EL (cell line): ENCODE data around the gene LSAMP.
"Not testable (repeated sequence)": the region's sequence is repeated elsewhere in the genome, so short reads cannot be mapped to it uniquely, and the experiment has no call there.

Source experiments
- DNase-seq: peaks from one replicate; pipeline ENCODE4 v3.0.0-alpha.2; 2016

The LSAMP gene

DNA sequence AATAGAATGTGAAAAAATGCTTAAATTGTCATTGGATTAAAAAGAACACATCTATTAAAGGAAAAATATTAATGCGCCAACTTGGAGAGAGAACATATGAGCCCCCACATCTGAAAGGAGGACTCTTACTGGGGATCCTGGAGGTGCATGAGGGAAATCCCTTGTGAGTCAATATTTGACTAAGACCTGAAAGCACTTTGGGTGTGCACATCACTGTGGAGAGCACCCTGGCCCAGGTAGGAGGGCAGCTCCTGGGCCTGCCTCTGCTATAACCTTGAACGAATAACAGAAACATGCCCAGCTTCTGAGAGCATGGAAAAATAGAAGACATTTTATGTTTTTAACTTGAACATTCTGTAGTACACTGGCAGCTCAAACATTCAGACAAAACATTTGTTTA is 622.2 kb downstream of the LSAMP start:
- no peak for DNase-seq

DNA sequence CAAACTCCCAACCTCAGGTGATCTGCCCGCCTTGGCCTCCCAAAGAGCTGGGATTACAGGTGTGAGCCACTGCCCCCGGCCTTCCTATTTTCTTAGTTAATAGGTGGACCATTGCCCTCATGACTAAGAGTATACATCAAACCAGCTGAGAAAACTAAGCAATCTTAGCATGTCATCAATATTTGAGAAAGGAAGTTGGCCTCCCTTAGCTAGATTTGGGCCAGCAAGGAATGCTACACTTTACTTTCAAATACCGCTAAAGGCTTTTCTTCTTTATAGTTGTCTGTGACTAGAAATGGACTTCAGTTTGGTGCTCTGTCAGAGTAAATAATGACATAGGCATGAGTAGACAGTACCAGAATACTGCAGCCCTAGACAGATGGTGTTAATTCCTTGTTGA is 622.7 kb downstream of the LSAMP start:
- no peak for DNase-seq

DNA sequence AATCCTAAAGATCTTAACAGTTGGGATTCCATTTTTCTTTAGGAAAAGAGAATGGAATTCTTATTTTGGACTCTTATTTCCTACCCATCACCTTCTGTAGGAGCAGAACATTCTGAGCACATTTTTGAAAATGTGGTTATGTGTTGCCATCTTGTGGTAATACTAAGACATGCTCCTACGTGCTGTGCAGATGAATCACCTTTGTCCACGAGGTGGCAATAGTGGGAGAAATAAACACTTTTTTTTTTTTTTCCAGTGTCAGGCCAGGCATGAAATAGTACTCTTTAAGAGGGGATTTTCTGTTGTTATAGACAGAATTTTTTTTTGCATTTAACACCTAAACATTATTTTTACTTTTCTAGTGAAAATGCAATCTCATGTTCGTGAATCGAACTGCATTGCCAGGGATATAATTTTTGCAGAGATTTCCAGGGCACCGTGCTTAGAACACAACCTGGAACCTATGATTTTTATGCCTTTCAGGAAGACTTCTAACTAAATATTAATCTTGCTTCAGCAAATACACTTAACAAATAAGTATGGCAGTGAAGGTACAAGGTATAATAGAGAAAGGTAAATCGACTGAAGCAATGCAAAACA is 625.4 kb downstream of the LSAMP start:
- DNase-seq = peak; percentile 82

DNA sequence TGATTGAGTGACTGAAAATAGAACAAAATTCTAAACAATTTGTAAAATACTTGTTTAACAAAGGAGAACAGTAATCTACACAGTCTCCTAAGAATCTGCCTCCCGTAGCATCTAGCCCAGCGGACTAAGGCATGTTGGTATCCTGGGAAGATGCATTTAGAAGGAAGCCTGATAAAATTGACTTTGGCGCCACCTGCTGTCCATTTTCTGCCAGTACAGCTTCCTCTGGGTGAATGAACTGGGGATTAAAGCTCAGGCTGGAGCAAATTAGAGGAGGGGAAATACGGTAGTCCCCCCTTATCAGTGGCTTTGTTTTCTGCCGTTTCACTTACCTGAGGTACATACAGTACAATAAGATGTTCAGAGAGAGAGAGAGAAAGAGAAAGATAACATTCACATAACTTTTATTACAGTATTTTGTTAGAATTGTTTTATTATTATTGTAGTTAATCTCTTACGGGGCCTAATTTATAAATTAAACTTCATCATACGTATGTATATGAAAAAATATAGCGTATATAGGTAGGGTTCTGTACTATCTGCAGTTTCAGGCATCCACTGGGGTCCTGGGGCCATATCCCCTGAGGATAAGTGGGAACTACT is 630.4 kb downstream of the LSAMP start:
- peak; percentile 79 for DNase-seq

DNA sequence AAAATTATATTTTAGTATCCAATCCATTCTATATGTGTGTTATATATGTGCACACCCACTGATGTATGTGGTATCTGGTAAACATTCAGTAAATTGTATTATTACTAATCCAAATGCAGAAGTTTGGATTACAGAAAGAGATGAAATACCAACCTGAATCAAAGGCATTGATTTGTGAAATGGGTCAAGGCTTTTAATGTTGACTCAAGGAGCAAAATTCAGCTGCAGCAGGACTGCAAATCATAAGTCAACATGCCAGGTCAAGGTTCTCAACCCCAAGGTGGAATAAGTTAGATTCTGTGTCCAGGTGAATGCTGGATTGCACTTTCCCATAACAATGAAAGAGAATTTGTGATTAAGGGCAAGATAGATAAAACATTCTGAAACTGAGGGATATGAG is 631.3 kb downstream of the LSAMP start:
- no peak for DNase-seq

DNA sequence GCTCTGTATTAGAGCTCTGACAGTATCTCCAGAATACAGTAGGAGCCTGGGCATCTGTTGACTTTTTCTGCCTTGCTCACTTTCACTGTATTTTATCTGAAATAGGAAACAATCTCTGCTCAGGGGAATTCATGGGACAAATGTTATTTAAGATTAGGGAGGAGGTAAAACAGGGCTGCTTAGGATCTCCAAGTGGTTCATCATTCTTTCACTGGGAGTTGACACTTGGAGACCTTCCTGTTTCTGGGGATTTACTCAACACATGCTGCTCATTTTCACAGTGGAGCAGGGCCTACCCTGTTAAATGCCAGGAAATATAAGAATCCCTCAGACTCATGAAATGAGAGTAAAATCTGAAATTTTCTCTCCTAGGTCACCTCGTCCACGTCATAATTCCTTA is 636.5 kb downstream of the LSAMP start:
- no peak for DNase-seq

DNA sequence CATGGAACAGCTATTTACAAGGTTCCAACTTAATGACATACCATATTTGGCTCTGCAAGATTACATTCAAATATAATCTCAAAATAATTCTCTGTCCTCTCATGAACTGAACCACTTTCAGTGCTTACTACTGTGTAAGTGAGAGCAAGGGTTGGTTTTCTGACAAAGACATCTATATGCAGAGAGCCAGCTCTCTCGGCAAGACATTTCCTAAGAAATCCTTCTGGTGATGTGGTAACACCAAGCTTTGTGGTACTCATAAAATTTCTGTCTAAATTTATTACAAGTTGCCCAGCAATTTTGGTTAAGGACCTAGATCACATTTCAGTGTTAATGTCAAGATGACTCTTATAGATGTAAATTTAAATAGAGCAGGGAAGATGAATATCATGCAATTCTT is 637.0 kb downstream of the LSAMP start:
- DNase-seq = no peak

DNA sequence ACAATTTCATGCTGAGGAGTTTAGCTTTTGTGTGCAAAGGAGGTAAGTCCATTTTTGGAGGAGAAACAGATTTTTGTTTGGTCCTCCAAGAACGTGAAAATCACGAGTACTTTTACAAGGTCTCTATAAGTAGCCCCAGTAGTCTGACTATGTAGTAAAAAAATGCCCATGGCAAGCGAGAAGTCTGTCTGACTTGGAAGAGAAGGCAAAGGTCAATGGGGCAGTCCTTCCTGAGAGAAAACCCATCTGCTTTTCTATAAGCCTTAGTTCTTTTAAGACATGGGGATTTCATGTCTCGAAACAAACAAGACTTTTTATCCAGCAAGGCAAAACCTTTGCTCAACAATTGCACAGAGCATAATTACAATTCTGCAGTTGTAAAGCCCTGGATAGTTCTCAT is 638.8 kb downstream of the LSAMP start:
- DNase-seq = peak; percentile 57

DNA sequence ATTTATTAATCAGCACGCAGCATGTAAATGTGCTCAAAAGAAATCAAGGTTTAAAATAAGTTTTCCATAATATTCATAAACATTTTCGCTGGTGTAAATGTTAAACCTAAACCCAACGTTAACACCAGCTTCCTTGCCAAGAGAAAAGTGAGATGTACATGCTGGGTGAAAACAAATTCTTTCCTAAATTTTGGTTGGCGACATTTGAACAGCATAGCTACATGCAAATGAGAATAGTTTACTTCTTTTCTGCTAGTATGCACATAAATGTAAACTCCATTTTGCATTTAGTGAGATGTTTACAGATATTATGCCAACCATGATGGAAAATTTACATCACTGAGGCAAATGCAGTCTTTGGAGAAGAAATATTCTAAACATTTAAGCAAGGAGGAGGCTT is 639.8 kb downstream of the LSAMP start:
- no peak for DNase-seq

DNA sequence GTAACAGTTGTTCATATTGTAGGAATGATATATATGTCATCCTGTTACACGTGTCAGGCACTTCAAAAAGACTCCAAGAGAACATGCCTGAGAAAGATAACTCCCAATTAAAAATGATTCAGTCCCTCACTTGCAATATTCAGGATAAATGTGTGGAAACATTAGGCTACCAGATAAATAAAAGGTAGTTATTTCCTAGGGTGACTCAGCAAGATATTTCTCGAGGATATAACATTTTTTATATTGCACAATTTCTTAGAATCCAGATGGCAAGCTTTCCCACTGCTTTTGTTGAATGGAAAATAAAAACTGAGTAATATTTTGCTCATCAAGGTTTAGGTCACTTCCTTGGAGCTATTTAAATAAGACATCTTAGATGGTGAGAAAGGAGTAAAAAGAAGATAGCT is 640.6 kb downstream of the LSAMP start:
- DNase-seq = peak; percentile 87

DNA sequence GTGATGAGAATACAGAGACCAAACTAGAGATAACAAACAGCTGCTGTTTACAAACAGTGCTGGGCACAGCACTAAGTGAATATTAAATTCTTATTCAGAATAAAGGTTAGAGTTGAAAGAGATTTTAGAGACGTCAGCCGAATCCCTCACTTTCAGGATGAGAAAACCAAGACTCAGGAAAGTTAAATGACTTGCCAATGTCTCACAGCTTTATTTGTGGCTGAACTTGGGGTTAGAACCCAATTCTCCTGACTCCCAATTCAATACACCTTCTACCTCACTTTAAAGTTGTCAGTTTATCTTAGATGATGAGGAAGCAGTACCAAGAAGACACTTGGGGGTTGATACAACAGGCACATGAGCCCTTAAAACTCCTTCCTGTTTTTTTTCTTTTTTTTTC is 641.1 kb downstream of the LSAMP start:
- no peak for DNase-seq

DNA sequence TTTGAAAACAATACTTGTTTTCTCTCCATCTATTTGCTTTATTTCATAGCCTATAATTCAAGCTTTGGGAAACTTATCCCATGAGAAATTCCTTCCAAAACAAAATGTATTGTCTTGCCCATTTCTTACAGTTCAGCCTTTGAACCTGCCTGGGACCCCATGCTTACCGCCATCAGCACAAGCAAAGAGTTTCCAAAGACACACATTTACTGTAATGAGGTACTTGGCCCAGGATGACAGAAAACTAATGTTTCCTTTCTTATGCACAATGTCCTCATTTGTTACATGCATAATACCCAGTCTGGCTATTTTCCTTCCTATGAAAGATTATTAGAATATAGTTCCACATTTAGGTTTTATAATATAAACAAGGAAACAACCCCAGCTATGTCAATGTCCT is 641.6 kb downstream of the LSAMP start:
- DNase-seq = no peak

DNA sequence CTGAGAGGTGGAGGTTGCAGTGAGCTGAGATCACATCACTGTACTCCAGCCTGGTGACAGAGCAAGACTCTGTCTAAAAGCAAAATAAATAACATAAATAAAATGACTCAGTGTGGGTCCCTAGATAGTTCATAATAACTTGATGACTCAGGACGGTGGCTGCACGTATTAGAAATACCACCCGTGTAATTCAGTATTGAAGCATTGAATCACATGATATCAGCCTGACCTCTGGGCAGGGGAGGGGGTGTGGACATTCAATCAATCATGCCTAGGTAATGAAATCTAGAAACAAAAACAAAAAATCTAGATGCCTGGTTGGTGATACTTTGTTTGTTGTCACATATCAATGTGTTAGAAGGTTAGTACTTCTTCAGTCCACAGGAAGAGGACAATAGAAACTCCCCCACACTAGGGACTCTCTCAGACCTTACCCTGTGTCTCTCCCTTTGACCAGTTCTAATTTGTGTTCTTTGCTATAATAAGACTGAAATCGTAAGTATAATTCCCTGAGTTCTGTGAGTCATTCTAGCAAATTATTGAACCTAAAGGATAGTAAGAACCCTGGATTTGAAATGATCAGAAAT is 644.7 kb downstream of the LSAMP start:
- DNase-seq = peak; percentile 76

DNA sequence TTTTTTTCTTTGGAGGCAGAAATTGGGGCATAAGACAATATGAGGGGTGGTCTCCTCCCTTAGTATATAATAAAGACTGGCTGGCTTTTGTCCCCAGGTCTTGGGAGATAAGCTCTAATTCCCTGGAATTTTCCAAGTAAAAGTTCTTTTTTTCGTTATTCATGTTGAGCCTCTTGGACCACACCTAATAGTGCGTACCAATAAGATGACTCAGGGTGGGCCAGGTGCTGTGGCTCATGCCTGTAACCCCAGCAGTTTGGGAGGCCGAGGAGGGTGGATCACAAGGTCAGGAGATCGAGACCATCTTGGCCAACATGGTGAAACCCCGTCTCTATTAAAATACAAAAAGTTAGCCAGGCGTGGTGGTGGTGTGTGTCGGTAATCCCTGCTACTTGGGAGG is 645.2 kb downstream of the LSAMP start:
- not testable (repeated sequence) for DNase-seq

DNA sequence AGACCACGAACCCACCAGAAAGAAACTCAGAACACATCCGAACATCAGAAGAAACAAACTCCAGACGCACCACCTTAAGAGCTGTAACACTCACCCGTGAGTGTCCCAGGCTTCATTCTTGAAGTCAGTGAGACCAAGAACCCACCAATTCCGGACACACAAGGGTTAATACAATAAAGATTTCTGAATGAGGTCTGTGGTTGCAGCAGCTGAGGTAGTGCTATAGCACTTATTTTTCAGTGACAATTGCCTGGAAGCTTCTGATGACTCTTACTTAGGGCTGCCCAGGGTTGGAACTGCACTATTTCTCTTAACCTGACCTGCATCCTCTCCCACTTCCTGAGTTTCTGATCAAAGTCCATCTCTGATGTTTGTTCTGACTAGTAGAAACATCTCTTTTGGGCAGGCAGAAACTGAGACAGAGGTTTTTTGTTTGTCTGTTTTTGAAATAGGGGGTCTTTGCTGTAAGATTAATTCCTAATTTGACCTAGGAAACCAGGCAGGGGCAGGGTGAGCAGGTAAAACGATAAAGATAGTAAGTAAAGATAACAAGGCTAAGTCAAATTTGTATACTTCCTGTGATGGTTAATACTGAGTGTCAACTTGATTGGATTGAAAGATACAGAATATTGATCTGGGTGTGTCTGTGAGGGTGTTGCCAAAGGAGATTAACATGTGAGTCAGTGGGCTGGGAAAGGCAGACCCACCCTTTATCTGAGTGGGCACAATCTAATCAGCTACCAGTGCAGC is 652.9 kb downstream of the LSAMP start:
- peak; percentile 31 for DNase-seq

DNA sequence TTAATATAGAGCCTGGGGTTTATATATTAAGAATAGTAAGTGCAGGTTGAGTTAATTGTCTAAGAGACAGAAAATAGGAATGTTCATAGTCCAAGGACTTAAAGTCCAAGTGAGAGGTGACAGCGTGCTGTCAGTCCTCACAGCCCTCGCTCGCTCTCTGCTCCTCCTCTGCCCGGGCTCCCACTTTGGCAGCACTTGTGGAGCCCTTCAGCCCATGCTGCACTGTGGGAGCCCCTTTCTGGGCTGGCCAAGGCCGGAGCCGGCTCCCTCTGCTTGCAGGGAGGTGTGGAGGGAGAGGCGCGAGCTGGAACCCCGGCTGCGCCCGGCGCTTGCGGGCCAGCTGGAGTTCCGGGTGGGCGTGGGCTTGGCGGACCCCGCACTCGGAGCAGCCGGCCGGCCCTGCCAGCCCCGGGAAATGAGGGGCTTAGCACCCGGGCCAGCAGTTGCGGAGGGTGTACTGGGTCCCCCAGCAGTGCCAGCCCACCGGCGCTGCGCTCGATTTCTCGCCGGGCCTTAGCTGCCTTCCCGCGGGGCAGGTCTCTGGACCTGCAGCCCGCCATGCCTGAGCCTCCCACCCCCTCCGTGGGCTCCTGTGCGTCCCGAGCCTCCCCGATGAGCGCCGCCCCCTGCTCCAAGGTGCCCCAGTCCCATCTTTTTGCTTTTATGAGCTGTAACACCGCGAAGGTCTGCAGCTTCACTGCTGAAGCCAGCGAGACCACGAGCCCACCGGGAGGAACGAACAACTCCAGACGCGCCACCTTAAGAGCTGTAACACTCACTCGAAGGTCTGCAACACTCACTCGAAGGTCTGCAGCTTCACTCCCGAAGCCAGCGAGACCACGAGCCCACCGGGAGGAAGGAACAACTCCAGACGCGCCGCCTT is 653.8 kb downstream of the LSAMP start:
- not testable (repeated sequence) for DNase-seq

DNA sequence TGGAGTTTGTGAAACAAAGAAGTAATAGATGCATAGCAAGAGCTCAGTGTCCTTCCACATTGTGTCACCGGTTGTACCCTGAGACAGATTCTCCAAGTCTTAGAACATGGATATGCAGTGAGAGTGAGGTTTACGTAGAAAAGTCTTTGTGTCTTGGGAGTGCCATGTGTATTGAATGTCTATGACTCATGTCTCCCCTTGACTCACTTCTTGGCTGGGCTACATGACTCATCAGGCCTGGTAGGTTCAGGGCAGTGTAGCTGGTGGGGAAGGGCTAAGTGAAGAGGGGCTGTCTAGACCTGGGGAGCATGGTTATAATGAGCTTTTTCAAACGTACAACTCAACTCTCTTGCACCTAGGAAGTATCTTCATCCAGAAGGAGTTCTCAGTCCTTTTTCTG is 654.5 kb downstream of the LSAMP start:
- DNase-seq = peak; percentile 95

DNA sequence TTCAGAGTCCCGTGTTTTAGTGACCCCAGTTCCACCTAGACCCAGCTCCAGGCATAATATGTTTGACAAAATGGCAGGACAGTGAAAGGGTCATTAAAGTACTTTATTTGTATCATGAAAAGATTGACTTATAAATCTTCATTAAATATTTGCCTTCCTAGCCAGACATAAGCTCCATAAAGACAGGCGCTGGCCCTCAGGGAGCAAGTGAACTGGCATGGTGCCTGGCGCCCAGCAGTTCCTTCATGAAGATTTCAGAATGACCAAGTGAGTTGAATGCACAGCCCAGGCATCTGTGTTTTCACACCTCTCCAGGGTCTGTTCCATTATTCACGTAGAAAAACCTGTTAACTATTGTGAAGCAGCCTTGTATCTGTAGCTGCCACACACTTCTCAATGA is 655.8 kb downstream of the LSAMP start:
- no peak for DNase-seq

DNA sequence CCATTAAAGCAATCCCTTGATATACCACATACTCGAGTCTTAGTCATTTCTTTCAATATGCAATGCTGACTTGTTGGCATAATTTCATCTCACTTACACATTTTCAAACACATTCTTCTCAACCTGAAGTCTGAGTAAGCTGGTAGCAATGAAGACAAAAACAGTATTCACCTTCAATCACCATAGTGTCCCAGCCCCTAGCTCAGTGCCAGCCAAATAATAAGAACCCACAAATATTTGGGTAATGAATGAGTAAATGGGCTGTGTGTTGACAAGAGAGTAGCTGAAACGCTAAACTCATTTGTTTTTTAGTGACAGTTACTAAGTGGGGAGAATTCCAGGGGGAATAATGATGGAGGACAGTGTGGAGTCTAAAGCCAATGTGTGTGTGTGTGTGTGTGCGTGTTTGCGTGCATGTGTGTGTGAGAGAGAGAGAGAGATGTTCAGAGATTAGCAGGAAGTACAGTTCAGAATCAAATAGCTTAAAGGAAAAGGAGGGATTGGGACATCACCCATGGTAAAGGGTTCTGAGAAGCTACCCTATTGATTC is 656.3 kb downstream of the LSAMP start:
- peak; percentile 94 for DNase-seq

DNA sequence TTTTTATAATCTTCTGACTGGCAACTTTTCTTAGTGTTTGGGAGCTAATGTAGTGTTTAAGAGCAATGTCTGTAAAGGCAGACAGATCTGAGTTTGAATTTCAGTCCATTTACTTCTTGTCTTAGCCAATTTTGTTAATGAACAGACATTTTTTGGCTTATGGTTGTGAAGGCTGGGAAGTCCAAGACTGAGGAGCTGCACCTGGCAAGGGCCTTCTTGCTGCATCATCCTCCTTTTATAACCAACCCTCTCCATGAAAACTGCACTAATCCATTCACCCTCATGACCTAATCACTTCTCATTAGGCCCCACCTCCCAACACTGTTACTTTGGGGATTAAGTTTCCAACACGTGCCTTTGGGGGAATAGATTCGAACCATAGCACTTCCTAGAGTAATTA is 657.5 kb downstream of the LSAMP start:
- no peak for DNase-seq

DNA sequence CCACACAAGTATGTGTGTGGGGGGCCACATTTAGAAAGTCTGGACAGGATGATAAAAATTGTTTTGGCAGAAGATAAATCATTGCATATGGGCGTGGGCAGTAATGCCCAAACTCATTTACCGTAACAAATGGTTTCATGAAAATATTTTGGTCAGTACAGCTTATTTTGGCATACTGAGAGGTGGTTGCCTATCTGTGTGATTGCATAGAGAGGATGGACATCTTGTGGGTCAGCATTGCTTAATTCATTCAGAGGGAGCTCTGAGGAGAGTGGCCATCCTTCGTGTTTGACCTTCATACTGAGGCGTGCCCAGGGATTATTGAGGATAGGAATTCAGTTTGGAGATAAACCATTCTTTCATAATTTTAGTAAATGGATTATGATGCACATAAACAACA is 659.5 kb downstream of the LSAMP start:
- no peak for DNase-seq

DNA sequence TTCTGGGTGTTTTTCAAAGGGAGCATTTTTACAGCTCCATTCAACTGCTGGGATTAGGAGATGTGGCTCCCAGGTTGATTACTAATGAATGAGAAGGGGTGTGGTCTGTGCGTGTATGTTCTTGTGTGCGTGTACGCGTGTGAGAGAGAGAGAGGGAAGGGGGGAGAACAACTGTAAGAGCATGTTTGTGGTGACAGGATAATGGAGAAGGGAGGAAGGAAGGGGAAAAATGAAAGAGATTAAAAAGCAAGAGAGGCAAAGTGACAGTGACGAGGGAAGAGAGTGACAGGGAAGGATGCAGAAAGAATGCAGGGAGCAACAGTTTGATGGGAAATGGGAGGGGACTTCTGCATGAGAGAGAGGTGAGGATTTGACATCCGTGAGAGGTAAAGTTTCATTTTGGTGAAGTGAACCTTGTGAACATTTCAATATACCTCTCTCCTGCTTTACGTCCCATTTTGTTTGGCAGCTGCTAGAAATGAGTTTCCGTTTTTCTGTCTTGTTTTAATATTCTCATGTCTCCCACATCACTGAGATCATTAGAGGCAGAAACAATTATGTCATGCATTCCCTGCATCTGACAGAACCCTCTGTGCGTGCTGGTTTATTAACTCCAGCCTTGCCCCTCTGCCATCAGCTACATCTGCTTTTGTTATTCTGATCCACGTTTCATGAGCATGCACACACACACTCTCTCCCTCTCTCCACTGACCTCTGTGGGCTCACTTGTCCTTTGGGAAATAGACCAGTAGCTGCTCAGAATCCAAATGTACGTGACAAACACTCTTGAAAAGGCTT is 660.3 kb downstream of the LSAMP start:
- DNase-seq = peak; percentile 88
